K562 (cell line): ENCODE results near the gene LYZL6. TPM values are rescaled to one million over a fixed set of nuclear protein-coding genes. Genes with fewer than 3 reads are reported as not detected.

Experiments used
- ATAC-seq: fragments of 200-7000 bp; cut with Tn5 transposase; 3 replicates; pipeline ENCODE4 v1.9.1; 2020; ENCODE audit warnings: moderate library complexity
- BruUV-seq: library from RNA; stranded (reverse); fragments of 400-500 nt; replicated peaks from 2 replicates; lab custom pipeline; 2021; lab: Mats Ljungman, UMichigan
- CTCF ChIA-PET: fragments of 300-600 bp; formaldehyde crosslinking; extraction: SDS; loops from one replicate; lab custom pipeline; 2021; ENCODE audit warnings: low intra/inter-chr PET ratio; lab: Yijun Ruan, JAX
- POLR2A ChIA-PET: fragments of 300-600, 350-650 bp; sonication (Branson Sonifier 250); formaldehyde crosslinking; extraction: SDS; loops from one replicate; lab custom pipeline; 2021; ENCODE audit warnings: antibody characterized with exemption, inconsistent platforms; lab: Yijun Ruan, JAX
- DNase-seq, 4 experiments: peaks; one replicate each; pipeline versions ENCODE4 v3.0.0 to v3.0.0-alpha.2; 2011 to 2018; ENCODE audit warnings: low spot score in 3 of 4, mixed read lengths in 3 of 4; ENCODE audit errors: extremely low read depth in 1 of 4
- FAIRE-seq: peaks from 2 replicates; lab custom pipeline; 2011; peaks lifted over from hg19 to GRCh38; lab: Jason Lieb, UNC
- H2AFZ ChIP-seq: 2 replicates; pipeline ENCODE4 v1.6.0; 2011; ENCODE audit warnings: low read depth, low read length, control low read depth, inconsistent platforms
- H3K27ac ChIP-seq: fragments of 200-600 bp; 3 replicates; pipeline ENCODE4 v1.8.0; 2011; ENCODE audit warnings: low read depth, mild to moderate bottlenecking, control low read depth, inconsistent platforms, low read length, moderate library complexity, mixed read lengths; ENCODE audit errors: extremely low read depth
- H3K27me3 ChIP-seq, 2 experiments: fragments of 300-600 bp in 1 of 2; 2 replicates in 1 of 2; 3 replicates in 1 of 2; pipeline versions ENCODE4 v1.6.0 to v1.8.0; 2011; ENCODE audit warnings: inconsistent platforms in 2 of 2, low read length in 2 of 2, mild to moderate bottlenecking in 1 of 2, mixed read lengths in 1 of 2, moderate library complexity in 1 of 2; ENCODE audit not compliant: control insufficient read depth in 2 of 2, insufficient read depth in 2 of 2
- H3K36me3 ChIP-seq: fragments of 300-600 bp; 3 replicates; pipeline ENCODE4 v1.8.0; 2011; ENCODE audit warnings: mild to moderate bottlenecking, low read length, inconsistent platforms; ENCODE audit not compliant: control insufficient read depth, insufficient read depth
- H3K4me1 ChIP-seq, 2 experiments: fragments of 200-600 bp in 1 of 2; replicated peaks in 1 of 2; 2 replicates in 1 of 2; 3 replicates in 1 of 2; pipeline versions ENCODE4 v1.5.1 to v1.8.0; 2011; ENCODE audit warnings: inconsistent platforms in 2 of 2, low read length in 2 of 2, mild to moderate bottlenecking in 1 of 2, mixed read lengths in 1 of 2, moderate library complexity in 1 of 2; ENCODE audit not compliant: control insufficient read depth in 2 of 2, insufficient read depth in 2 of 2
- H3K4me2 ChIP-seq: 2 replicates; pipeline ENCODE4 v1.6.1; 2011; ENCODE audit warnings: low read length, control low read depth, inconsistent platforms, mixed read lengths; ENCODE audit not compliant: insufficient read depth
- H3K4me3 ChIP-seq: fragments of 200-600 bp; sonication (generic), shearing (Covaris generic); 2 replicates; pipeline ENCODE4 v1.5.1; 2016; ENCODE audit warnings: control low read depth, inconsistent platforms
- H3K79me2 ChIP-seq: fragments of 200-600 bp; 3 replicates; pipeline ENCODE4 v1.8.0; 2011; ENCODE audit warnings: low read length, inconsistent platforms; ENCODE audit not compliant: control insufficient read depth, insufficient read depth
- H3K9ac ChIP-seq, 2 experiments: 2 replicates each; pipeline versions ENCODE4 v1.6.0 to v1.6.1; 2011; ENCODE audit warnings: low read depth in 2 of 2, low read length in 2 of 2, control low read depth in 1 of 2, inconsistent platforms in 1 of 2, mild to moderate bottlenecking in 1 of 2, mixed read lengths in 1 of 2; ENCODE audit not compliant: insufficient read depth in 1 of 2
- H3K9me1 ChIP-seq: one replicate; pipeline ENCODE4 v1.6.0; 2011; ENCODE audit warnings: inconsistent platforms, mild to moderate bottlenecking, low read length, moderate library complexity; ENCODE audit not compliant: control insufficient read depth, insufficient read depth
- H3K9me3 ChIP-seq: replicated peaks from 2 replicates; pipeline ENCODE4 v1.5.1; 2011; ENCODE audit warnings: low read depth, low read length, inconsistent platforms; ENCODE audit not compliant: control insufficient read depth, insufficient read depth
- H4K20me1 ChIP-seq: replicated peaks from 2 replicates; pipeline ENCODE4 v1.6.1; 2011; ENCODE audit warnings: low read length, inconsistent platforms, mixed read lengths; ENCODE audit not compliant: control insufficient read depth, insufficient read depth
- GTF2F1 ChIP-seq: IDR thresholded peaks from 2 replicates; pipeline ENCODE4 v1.6.1; 2011; ENCODE audit warnings: low read depth, low read length, improper control_type of control experiment
- HDGF ChIP-seq: fragments of 450-650 bp; IDR thresholded peaks from 2 replicates; pipeline ENCODE4 v1.6.1; 2016
- KAT8 ChIP-seq: fragments of 450-650 bp; IDR thresholded peaks from 2 replicates; pipeline ENCODE4 v1.6.1; 2016; ENCODE audit warnings: low read depth, mild to moderate bottlenecking
- KHSRP ChIP-seq: fragments of 450-650 bp; IDR thresholded peaks from 2 replicates; pipeline ENCODE4 v1.6.1; 2017
- MCM2 ChIP-seq: fragments of 450-650 bp; IDR thresholded peaks from 2 replicates; pipeline ENCODE4 v1.6.1; 2017; ENCODE audit warnings: low read depth, mild to moderate bottlenecking
- PML ChIP-seq: IDR thresholded peaks from 2 replicates; pipeline ENCODE4 v1.6.1; 2012; ENCODE audit warnings: low read length, inconsistent platforms
- SIX5 ChIP-seq, 2 experiments: IDR thresholded peaks; 2 replicates each; pipeline ENCODE4 v1.6.1; 2011; ENCODE audit warnings: low read length in 2 of 2, borderline replicate concordance in 1 of 2, low read depth in 1 of 2, mild to moderate bottlenecking in 1 of 2, moderate library complexity in 1 of 2; ENCODE audit not compliant: insufficient read depth in 1 of 2
- SMARCA5 ChIP-seq: fragments of 450-650 bp; IDR thresholded peaks from 2 replicates; pipeline ENCODE4 v1.6.1; 2016
- SNAPC5 ChIP-seq: fragments of 250-450 bp; sonication (Bioruptor Pico); IDR thresholded peaks from 2 replicates; pipeline ENCODE4 v1.8.0; 2021; ENCODE audit warnings: moderate library complexity, mild to moderate bottlenecking, inconsistent platforms
- TAF15 ChIP-seq: fragments of 200-400 bp; formaldehyde crosslinking; IDR thresholded peaks from 2 replicates; pipeline ENCODE4 v1.6.1; 2017; ENCODE audit warnings: mild to moderate bottlenecking, low read depth, low read length, moderate library complexity
- TAF9B ChIP-seq: fragments of 450-650 bp; IDR thresholded peaks from 2 replicates; pipeline ENCODE4 v1.6.1; 2018; ENCODE audit warnings: mild to moderate bottlenecking; ENCODE audit not compliant: partially characterized antibody
- XRCC5 ChIP-seq: fragments of 200-400 bp; formaldehyde crosslinking; IDR thresholded peaks from 2 replicates; pipeline ENCODE4 v1.6.1; 2017; ENCODE audit warnings: low read depth, mild to moderate bottlenecking, low read length
- ZBTB1 ChIP-seq: sonication (generic); formaldehyde crosslinking; IDR thresholded peaks from 2 replicates; pipeline ENCODE4 v1.8.1; 2023; ENCODE audit warnings: missing genetic modification reagents, low read depth, mild to moderate bottlenecking, borderline replicate concordance
- ZBTB11 ChIP-seq, 3 experiments: fragments of 200-800 bp in 1 of 3; fragments of 250-450 bp in 1 of 3; fragments of 450-650 bp in 1 of 3; sonication (Bioruptor Pico) in 1 of 3; sonication (Bioruptor generic) in 1 of 3; formaldehyde crosslinking in 1 of 3; IDR thresholded peaks; 2 replicates each; pipeline versions ENCODE4 v1.6.1 to v1.8.0; 2016 to 2022; ENCODE audit warnings: mild to moderate bottlenecking in 2 of 3, missing genetic modification characterization in 2 of 3, missing compliant biosample characterization in 1 of 3, moderate library complexity in 1 of 3
- WGBS: fragments of 100-300 bp; shearing (Covaris generic); methylation state at CpG from one replicate; pipeline ENCODE4 v1.1.6; 2016; ENCODE audit warnings: low coverage, mixed read lengths; ENCODE audit not compliant: insufficient coverage; ENCODE audit errors: missing lambda C conversion rate; 5-methylcytosine and 5-hydroxymethylcytosine counted together
- in situ Hi-C: fragments of 300-500 bp; cut with MboI; formaldehyde crosslinking; loops from 4 replicates; pipeline ENCODE4 v1.15.0; 2018; ENCODE audit warnings: inconsistent platforms, mixed read lengths
- intact Hi-C: fragments of 100-400 bp; cut with micrococcal nuclease; formaldehyde crosslinking; loops from 2 replicates; pipeline ENCODE4 v1.14.2; 2022
- polyA plus RNA-seq, 8 experiments: library from polyadenylated mRNA; depleted of rRNA in 4 of 8; stranded (reverse) in 5 of 8; unstranded in 3 of 8; fragments of >200 nt; fragmentation: Nextera tagmentation in 2 of 8; fragmentation: Illumina TruSeq in 1 of 8; extraction: Ambion mirVana in 2 of 8; extraction: Trizol in 1 of 8; gene quantifications; 2 replicates each; pipeline versions ENCODE4 v1.2.1 to v1.2.3, GENCODE V29; 2011 to 2014; ENCODE audit warnings: inconsistent platforms in 1 of 8, missing spikeins in 1 of 8
- total RNA-seq, 7 experiments: library from RNA; depleted of rRNA in 6 of 7; stranded (reverse); fragments of >200 nt in 6 of 7; fragmentation: Illumina TruSeq in 2 of 7; extraction: Trizol in 2 of 7; gene quantifications; 2 replicates each; pipeline versions ENCODE4 v1.2.1 to v1.2.3, GENCODE V29; 2011 to 2021; ENCODE audit warnings: low replicate concordance in 1 of 7
- TF ChIP-seq, protein P1 (sequence below): sonication (generic); formaldehyde crosslinking; IDR thresholded peaks from 2 replicates; pipeline ENCODE4 v1.8.1; 2023; ENCODE audit warnings: mild to moderate bottlenecking, missing genetic modification reagents

The LYZL6 gene
- total and polyA plus RNA-seq, 9 of the 15 experiments (the other 6 are each of a cell fraction or from before 2014, with no cell fraction given) = not detected

DNA sequence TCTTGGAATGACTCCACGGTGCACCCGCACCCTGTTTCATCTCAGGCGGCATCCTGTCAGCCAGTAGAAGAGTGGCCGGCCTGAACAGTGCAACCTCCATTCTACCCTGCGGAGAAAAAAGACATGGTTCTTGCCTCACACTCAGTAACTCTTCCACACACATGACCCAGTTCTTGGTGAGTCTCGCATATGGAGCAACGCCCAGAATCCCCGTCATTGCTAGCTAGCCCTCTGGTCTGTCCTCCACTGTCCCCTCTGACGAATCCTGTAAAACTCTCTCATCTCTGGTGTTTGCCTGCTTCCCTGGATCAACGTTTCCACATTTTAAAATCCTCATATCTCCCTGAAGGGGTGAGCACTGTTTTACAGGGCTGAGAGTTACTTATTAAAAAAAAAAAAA is 8.8 kb downstream of the LYZL6 start:
- Histone ChIP-seq H3K27me3 (no peaks in the 10 kb centered on the region), H2AFZ (peak overlapping the region; percentile 59), H3K9ac (no peak overlapping the region), H3K4me3 (no peak overlapping the region), H3K27ac (no peak overlapping the region), H3K4me1 (peaks cover 4 to 13% of the 10 kb centered on the region in 2 experiments), H3K79me2 (no peaks in the 10 kb centered on the region), H3K4me2 (no peak overlapping the region), H3K9me1 (no peaks in the 10 kb centered on the region), H3K9me3 (no peaks in the 10 kb centered on the region), H3K36me3 (no peaks in the 10 kb centered on the region), H4K20me1 (no peaks in the 10 kb centered on the region)
- TF ChIP-seq PML (no peak), KHSRP (no peak), GTF2F1 (no peak), SIX5 (IDR thresholded peaks at IDR 0.05; ENCODE audit: borderline replicate concordance in 1 of 2, insufficient read depth in 1 of 2, low read depth in 1 of 2, low read length in 2 of 2) (no peak), SMARCA5 (no peak), MCM2 (no peak), TAF9B (no peak), SNAPC5 (CRISPR knock-in tag) (no peak), ZBTB1 (CRISPR knock-in tag) (no peak), TAF15 (no peak), ZBTB11 (CRISPR knock-in tag; IDR thresholded peaks at IDR 0.05) (no peak), KAT8 (no peak), XRCC5 (no peak), HDGF (no peak)
- TF ChIP-seq, protein P1, sequence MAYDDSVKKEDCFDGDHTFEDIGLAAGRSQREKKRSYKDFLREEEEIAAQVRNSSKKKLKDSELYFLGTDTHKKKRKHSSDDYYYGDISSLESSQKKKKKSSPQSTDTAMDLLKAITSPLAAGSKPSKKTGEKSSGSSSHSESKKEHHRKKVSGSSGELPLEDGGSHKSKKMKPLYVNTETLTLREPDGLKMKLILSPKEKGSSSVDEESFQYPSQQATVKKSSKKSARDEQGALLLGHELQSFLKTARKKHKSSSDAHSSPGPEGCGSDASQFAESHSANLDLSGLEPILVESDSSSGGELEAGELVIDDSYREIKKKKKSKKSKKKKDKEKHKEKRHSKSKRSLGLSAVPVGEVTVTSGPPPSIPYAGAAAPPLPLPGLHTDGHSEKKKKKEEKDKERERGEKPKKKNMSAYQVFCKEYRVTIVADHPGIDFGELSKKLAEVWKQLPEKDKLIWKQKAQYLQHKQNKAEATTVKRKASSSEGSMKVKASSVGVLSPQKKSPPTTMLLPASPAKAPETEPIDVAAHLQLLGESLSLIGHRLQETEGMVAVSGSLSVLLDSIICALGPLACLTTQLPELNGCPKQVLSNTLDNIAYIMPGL (CRISPR knock-in tag) = no peak
- POLR2A ChIA-PET = interaction anchor here (1.5 kb wide), 1 partner anchor 10 kb away, joined by 4 read pairs; no protein-coding TSS in a partner anchor
- no TSS peak for BruUV-seq
- in situ Hi-C loops = no loop called here
- no peak for DNase-seq
- ATAC-seq = no peak
- WGBS = 70% methylated on average over 10 of the region's 10 CpGs
- intact Hi-C loops = no loop called here
- CTCF ChIA-PET = no interaction called here
- FAIRE-seq = no peak
